HepG2 (cell line): ENCODE results near the gene RETREG2. TPM values are rescaled to one million over a fixed set of nuclear protein-coding genes. Genes with fewer than 3 reads are reported as not detected.
A peak's percentile ranks its signal among the peaks of the same experiment; 100 is the strongest.

Source experiments
- ELF1 ChIP-seq: sonication (generic); formaldehyde crosslinking; IDR thresholded peaks from 2 replicates; pipeline ENCODE4 v1.4.0; 2020; ENCODE audit warnings: missing genetic modification reagents
- GZF1 ChIP-seq: sonication (generic); formaldehyde crosslinking; IDR thresholded peaks from 2 replicates; pipeline ENCODE4 v1.5.1; 2020; ENCODE audit warnings: mild to moderate bottlenecking, missing genetic modification reagents
- NAIF1 ChIP-seq: sonication (generic); formaldehyde crosslinking; IDR thresholded peaks from 2 replicates; pipeline ENCODE4 v1.5.0; 2020; ENCODE audit warnings: mild to moderate bottlenecking, missing genetic modification reagents, borderline replicate concordance
- ZNF205 ChIP-seq: IDR thresholded peaks from 2 replicates; pipeline ENCODE4 v1.6.1; 2018; ENCODE audit warnings: missing biosample characterization, missing genetic modification reagents
- ZNF343 ChIP-seq: sonication (generic); formaldehyde crosslinking; IDR thresholded peaks from 2 replicates; pipeline ENCODE4 v1.4.0; 2020; ENCODE audit warnings: mild to moderate bottlenecking, missing genetic modification reagents
- ZNF431 ChIP-seq: sonication (generic); formaldehyde crosslinking; IDR thresholded peaks from 2 replicates; pipeline ENCODE4 v1.9.0; 2022; ENCODE audit warnings: missing genetic modification reagents, low read depth, mild to moderate bottlenecking, borderline replicate concordance
- polyA plus RNA-seq, 8 experiments: library from polyadenylated mRNA; depleted of rRNA in 3 of 8; stranded (reverse) in 7 of 8; unstranded in 1 of 8; fragments of >200 nt; fragmentation: Illumina TruSeq in 4 of 8; extraction: Trizol in 4 of 8; gene quantifications; 2 replicates each; pipeline versions ENCODE4 v1.2.1 to v1.2.3, GENCODE V29; 2011 to 2016; ENCODE audit warnings: low read depth in 4 of 8, missing spikeins in 1 of 8, mixed read lengths in 1 of 8; ENCODE audit not compliant: insufficient read depth in 1 of 8
- total RNA-seq, 5 experiments: library from RNA; depleted of rRNA; stranded (reverse); fragments of >200 nt; fragmentation: Illumina TruSeq; extraction: Trizol; gene quantifications; 2 replicates each; pipeline ENCODE4 v1.2.3, GENCODE V29; 2016; ENCODE audit warnings: low read depth in 1 of 5
- TF ChIP-seq, protein P1 (sequence below): sonication (generic); formaldehyde crosslinking; IDR thresholded peaks from 2 replicates; pipeline ENCODE4 v1.4.0; 2020; ENCODE audit warnings: mild to moderate bottlenecking, missing genetic modification reagents
- TF ChIP-seq, protein P2 (sequence below): sonication (generic); formaldehyde crosslinking; IDR thresholded peaks from 2 replicates; pipeline ENCODE4 v1.4.0; 2020; ENCODE audit warnings: mild to moderate bottlenecking, missing genetic modification reagents
- TF ChIP-seq, protein P3 (sequence below): sonication (generic); formaldehyde crosslinking; IDR thresholded peaks from 2 replicates; pipeline ENCODE4 v1.5.1; 2020; ENCODE audit warnings: mild to moderate bottlenecking, missing genetic modification reagents, borderline replicate concordance
- TF ChIP-seq, protein P4 (sequence below): sonication (generic); formaldehyde crosslinking; IDR thresholded peaks from 2 replicates; pipeline ENCODE4 v1.9.0; 2021; ENCODE audit warnings: missing genetic modification reagents, mild to moderate bottlenecking, borderline replicate concordance
- TF ChIP-seq, protein P5 (sequence below): sonication (generic); formaldehyde crosslinking; IDR thresholded peaks from 2 replicates; pipeline ENCODE4 v1.4.0; 2020; ENCODE audit warnings: mild to moderate bottlenecking, missing genetic modification reagents

Gene RETREG2
- total and polyA plus RNA-seq, 2 of the 13 experiments (the other 11 are each of a cell fraction or from before 2014, with no cell fraction given) = 86.0 to 134 TPM

DNA sequence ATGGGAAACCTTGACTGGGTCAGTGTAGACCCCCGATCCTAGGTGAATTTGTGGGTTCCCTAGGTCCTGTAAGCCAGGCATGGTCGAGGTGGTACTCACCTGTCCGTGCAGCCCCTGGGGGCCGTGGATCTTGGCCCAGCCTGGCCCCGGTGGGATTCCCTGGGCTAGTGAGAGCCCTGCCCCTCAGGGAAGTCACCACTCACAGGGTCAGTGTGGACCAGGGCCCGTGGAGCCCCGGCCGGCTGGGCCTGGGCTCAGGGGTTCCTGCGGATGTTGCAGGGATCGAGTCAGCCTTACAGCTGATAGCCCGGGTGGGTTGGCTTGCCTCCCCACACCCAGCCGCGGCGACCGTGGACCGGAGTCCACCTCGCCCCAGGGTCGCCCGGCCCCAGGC, 50.8 kb downstream of the RETREG2 start (continued):
- TF ChIP-seq, protein P1, sequence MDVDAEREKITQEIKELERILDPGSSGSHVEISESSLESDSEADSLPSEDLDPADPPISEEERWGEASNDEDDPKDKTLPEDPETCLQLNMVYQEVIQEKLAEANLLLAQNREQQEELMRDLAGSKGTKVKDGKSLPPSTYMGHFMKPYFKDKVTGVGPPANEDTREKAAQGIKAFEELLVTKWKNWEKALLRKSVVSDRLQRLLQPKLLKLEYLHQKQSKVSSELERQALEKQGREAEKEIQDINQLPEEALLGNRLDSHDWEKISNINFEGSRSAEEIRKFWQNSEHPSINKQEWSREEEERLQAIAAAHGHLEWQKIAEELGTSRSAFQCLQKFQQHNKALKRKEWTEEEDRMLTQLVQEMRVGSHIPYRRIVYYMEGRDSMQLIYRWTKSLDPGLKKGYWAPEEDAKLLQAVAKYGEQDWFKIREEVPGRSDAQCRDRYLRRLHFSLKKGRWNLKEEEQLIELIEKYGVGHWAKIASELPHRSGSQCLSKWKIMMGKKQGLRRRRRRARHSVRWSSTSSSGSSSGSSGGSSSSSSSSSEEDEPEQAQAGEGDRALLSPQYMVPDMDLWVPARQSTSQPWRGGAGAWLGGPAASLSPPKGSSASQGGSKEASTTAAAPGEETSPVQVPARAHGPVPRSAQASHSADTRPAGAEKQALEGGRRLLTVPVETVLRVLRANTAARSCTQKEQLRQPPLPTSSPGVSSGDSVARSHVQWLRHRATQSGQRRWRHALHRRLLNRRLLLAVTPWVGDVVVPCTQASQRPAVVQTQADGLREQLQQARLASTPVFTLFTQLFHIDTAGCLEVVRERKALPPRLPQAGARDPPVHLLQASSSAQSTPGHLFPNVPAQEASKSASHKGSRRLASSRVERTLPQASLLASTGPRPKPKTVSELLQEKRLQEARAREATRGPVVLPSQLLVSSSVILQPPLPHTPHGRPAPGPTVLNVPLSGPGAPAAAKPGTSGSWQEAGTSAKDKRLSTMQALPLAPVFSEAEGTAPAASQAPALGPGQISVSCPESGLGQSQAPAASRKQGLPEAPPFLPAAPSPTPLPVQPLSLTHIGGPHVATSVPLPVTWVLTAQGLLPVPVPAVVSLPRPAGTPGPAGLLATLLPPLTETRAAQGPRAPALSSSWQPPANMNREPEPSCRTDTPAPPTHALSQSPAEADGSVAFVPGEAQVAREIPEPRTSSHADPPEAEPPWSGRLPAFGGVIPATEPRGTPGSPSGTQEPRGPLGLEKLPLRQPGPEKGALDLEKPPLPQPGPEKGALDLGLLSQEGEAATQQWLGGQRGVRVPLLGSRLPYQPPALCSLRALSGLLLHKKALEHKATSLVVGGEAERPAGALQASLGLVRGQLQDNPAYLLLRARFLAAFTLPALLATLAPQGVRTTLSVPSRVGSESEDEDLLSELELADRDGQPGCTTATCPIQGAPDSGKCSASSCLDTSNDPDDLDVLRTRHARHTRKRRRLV (CRISPR knock-in tag) = no peak
- TF ChIP-seq ZNF343 (CRISPR knock-in tag) = 0 out of 2 replicates have a peak, but pooled peaks have one; percentile 48
- TF ChIP-seq ZNF431 = no peak
- no peak for TF ChIP-seq ZNF205 (CRISPR knock-in tag)
- TF ChIP-seq, protein P2, sequence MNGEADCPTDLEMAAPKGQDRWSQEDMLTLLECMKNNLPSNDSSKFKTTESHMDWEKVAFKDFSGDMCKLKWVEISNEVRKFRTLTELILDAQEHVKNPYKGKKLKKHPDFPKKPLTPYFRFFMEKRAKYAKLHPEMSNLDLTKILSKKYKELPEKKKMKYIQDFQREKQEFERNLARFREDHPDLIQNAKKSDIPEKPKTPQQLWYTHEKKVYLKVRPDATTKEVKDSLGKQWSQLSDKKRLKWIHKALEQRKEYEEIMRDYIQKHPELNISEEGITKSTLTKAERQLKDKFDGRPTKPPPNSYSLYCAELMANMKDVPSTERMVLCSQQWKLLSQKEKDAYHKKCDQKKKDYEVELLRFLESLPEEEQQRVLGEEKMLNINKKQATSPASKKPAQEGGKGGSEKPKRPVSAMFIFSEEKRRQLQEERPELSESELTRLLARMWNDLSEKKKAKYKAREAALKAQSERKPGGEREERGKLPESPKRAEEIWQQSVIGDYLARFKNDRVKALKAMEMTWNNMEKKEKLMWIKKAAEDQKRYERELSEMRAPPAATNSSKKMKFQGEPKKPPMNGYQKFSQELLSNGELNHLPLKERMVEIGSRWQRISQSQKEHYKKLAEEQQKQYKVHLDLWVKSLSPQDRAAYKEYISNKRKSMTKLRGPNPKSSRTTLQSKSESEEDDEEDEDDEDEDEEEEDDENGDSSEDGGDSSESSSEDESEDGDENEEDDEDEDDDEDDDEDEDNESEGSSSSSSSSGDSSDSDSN (CRISPR knock-in tag) = peak; percentile 11; the same call in 1 of the 2 replicates
- TF ChIP-seq NAIF1 (CRISPR knock-in tag) = no peak
- TF ChIP-seq, protein P3, sequence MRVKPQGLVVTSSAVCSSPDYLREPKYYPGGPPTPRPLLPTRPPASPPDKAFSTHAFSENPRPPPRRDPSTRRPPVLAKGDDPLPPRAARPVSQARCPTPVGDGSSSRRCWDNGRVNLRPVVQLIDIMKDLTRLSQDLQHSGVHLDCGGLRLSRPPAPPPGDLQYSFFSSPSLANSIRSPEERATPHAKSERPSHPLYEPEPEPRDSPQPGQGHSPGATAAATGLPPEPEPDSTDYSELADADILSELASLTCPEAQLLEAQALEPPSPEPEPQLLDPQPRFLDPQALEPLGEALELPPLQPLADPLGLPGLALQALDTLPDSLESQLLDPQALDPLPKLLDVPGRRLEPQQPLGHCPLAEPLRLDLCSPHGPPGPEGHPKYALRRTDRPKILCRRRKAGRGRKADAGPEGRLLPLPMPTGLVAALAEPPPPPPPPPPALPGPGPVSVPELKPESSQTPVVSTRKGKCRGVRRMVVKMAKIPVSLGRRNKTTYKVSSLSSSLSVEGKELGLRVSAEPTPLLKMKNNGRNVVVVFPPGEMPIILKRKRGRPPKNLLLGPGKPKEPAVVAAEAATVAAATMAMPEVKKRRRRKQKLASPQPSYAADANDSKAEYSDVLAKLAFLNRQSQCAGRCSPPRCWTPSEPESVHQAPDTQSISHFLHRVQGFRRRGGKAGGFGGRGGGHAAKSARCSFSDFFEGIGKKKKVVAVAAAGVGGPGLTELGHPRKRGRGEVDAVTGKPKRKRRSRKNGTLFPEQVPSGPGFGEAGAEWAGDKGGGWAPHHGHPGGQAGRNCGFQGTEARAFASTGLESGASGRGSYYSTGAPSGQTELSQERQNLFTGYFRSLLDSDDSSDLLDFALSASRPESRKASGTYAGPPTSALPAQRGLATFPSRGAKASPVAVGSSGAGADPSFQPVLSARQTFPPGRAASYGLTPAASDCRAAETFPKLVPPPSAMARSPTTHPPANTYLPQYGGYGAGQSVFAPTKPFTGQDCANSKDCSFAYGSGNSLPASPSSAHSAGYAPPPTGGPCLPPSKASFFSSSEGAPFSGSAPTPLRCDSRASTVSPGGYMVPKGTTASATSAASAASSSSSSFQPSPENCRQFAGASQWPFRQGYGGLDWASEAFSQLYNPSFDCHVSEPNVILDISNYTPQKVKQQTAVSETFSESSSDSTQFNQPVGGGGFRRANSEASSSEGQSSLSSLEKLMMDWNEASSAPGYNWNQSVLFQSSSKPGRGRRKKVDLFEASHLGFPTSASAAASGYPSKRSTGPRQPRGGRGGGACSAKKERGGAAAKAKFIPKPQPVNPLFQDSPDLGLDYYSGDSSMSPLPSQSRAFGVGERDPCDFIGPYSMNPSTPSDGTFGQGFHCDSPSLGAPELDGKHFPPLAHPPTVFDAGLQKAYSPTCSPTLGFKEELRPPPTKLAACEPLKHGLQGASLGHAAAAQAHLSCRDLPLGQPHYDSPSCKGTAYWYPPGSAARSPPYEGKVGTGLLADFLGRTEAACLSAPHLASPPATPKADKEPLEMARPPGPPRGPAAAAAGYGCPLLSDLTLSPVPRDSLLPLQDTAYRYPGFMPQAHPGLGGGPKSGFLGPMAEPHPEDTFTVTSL (CRISPR knock-in tag) = no peak
- TF ChIP-seq GZF1 (CRISPR knock-in tag) = peak; percentile 62; the same call in 1 of the 2 replicates
- TF ChIP-seq ELF1 (CRISPR knock-in tag) = peak; percentile 2; the same call in 1 of the 2 replicates
- TF ChIP-seq, protein P4, sequence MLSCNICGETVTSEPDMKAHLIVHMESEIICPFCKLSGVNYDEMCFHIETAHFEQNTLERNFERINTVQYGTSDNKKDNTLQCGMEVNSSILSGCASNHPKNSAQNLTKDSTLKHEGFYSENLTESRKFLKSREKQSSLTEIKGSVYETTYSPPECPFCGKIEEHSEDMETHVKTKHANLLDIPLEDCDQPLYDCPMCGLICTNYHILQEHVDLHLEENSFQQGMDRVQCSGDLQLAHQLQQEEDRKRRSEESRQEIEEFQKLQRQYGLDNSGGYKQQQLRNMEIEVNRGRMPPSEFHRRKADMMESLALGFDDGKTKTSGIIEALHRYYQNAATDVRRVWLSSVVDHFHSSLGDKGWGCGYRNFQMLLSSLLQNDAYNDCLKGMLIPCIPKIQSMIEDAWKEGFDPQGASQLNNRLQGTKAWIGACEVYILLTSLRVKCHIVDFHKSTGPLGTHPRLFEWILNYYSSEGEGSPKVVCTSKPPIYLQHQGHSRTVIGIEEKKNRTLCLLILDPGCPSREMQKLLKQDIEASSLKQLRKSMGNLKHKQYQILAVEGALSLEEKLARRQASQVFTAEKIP (CRISPR knock-in tag) = no peak
- TF ChIP-seq, protein P5, sequence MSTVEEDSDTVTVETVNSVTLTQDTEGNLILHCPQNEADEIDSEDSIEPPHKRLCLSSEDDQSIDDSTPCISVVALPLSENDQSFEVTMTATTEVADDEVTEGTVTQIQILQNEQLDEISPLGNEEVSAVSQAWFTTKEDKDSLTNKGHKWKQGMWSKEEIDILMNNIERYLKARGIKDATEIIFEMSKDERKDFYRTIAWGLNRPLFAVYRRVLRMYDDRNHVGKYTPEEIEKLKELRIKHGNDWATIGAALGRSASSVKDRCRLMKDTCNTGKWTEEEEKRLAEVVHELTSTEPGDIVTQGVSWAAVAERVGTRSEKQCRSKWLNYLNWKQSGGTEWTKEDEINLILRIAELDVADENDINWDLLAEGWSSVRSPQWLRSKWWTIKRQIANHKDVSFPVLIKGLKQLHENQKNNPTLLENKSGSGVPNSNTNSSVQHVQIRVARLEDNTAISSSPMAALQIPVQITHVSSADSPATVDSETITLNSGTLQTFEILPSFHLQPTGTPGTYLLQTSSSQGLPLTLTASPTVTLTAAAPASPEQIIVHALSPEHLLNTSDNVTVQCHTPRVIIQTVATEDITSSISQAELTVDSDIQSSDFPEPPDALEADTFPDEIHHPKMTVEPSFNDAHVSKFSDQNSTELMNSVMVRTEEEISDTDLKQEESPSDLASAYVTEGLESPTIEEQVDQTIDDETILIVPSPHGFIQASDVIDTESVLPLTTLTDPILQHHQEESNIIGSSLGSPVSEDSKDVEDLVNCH = no peak
